KMS-11 (cell line): ENCODE data around the gene BUB3.

Source experiments
- H2AFZ ChIP-seq: fragments of 200-600 bp; sonication (generic); 2 replicates; pipeline ENCODE4 v1.6.1; 2016; ENCODE audit warnings: antibody characterized with exemption, mixed run types, low read depth
- H3K27ac ChIP-seq: fragments of 200-600 bp; sonication (generic); 2 replicates; pipeline ENCODE4 v1.6.1; 2016; ENCODE audit warnings: mild to moderate bottlenecking, mixed run types
- H3K27me3 ChIP-seq: fragments of 200-600 bp; sonication (generic); 2 replicates; pipeline ENCODE4 v1.6.1; 2017; ENCODE audit warnings: mild to moderate bottlenecking, low read depth, mixed run types, moderate library complexity; ENCODE audit not compliant: insufficient read depth
- H3K36me3 ChIP-seq: fragments of 200-600 bp; sonication (generic); 2 replicates; pipeline ENCODE4 v1.6.1; 2017; ENCODE audit warnings: mild to moderate bottlenecking, mixed run types; ENCODE audit not compliant: insufficient read depth
- H3K4me1 ChIP-seq: fragments of 200-600 bp; sonication (generic); 2 replicates; pipeline ENCODE4 v1.6.1; 2016; ENCODE audit warnings: mild to moderate bottlenecking, low read depth, mixed run types; ENCODE audit not compliant: poor library complexity, severe bottlenecking
- H3K4me2 ChIP-seq: fragments of 200-600 bp; sonication (generic); 2 replicates; pipeline ENCODE4 v1.7.0; 2016; ENCODE audit warnings: mild to moderate bottlenecking, mixed run types
- H3K4me3 ChIP-seq: fragments of 200-600 bp; sonication (generic); IDR thresholded peaks from 2 replicates; pipeline ENCODE4 v1.6.1; 2017; ENCODE audit warnings: low read depth, low read length, mixed read lengths; ENCODE audit not compliant: insufficient read depth
- H3K79me2 ChIP-seq: fragments of 200-600 bp; sonication (generic); 2 replicates; pipeline ENCODE4 v1.6.1; 2016; ENCODE audit warnings: low read depth, mixed run types; ENCODE audit not compliant: insufficient read depth
- H3K9ac ChIP-seq: fragments of 200-600 bp; sonication (generic); 2 replicates; pipeline ENCODE4 v1.6.1; 2016; ENCODE audit warnings: mild to moderate bottlenecking, mixed run types
- H4K20me1 ChIP-seq: fragments of 200-600 bp; sonication (generic); 2 replicates; pipeline ENCODE4 v1.6.1; 2016; ENCODE audit warnings: mild to moderate bottlenecking, mixed run types; ENCODE audit not compliant: insufficient read depth
- CTCF ChIP-seq: fragments of 200-600 bp; sonication (generic); conservative IDR thresholded peaks from 2 replicates; pipeline ENCODE4 v1.6.1; 2017; ENCODE audit warnings: low read depth, mild to moderate bottlenecking, antibody characterized with exemption, low read length, moderate library complexity, mixed read lengths

The BUB3 gene

GRCh38 chr10:123194056-123194455, 39.9 kb downstream of the BUB3 start:
- Histone ChIP-seq H2AFZ (no peak overlapping the region), H3K27ac (no peak overlapping the region), H3K4me1 (no peaks in the 10 kb centered on the region), H4K20me1 (no peaks in the 10 kb centered on the region), H3K79me2 (no peaks in the 10 kb centered on the region), H3K27me3 (no peaks in the 10 kb centered on the region), H3K36me3 (no peaks in the 10 kb centered on the region), H3K9ac (no peak overlapping the region), H3K4me3 (no peak overlapping the region), H3K4me2 (no peak overlapping the region)
- no peak for TF ChIP-seq CTCF

- H4K20me1 ChIP-seq, result no peaks in the 10 kb centered on the region
- H2AFZ ChIP-seq, result no peak overlapping the region
- H3K9ac ChIP-seq, result no peak overlapping the region
- H3K4me3 ChIP-seq, result no peak overlapping the region
- H3K27ac ChIP-seq, result no peak overlapping the region
- no peak for TF ChIP-seq CTCF
- no peaks in the 10 kb centered on the region for H3K27me3 ChIP-seq
- no peaks in the 10 kb centered on the region for H3K4me1 ChIP-seq
- no peaks in the 10 kb centered on the region for H3K36me3 ChIP-seq
- no peak overlapping the region for H3K4me2 ChIP-seq
- H3K79me2 ChIP-seq, result no peaks in the 10 kb centered on the region
These were observed 46.3 kb downstream of the BUB3 start for GRCh38 chr10:123200531-123200930.

GRCh38 chr10:123202506-123202905, 48.3 kb downstream of the BUB3 start:
- H4K20me1 ChIP-seq, result no peaks in the 10 kb centered on the region
- H3K79me2 ChIP-seq, result no peaks in the 10 kb centered on the region
- H3K4me3 ChIP-seq, result no peak overlapping the region
- H2AFZ ChIP-seq, result no peak overlapping the region
- no peak overlapping the region for H3K27ac ChIP-seq
- H3K9ac ChIP-seq, result no peak overlapping the region
- H3K4me1 ChIP-seq, result no peaks in the 10 kb centered on the region
- no peaks in the 10 kb centered on the region for H3K36me3 ChIP-seq
- H3K4me2 ChIP-seq, result no peak overlapping the region
- no peaks in the 10 kb centered on the region for H3K27me3 ChIP-seq
- TF ChIP-seq CTCF, result no peak

- no peak for TF ChIP-seq CTCF
- no peak overlapping the region for H3K4me2 ChIP-seq
- no peaks in the 10 kb centered on the region for H4K20me1 ChIP-seq
- H3K9ac ChIP-seq, result no peak overlapping the region
- no peaks in the 10 kb centered on the region for H3K79me2 ChIP-seq
- no peak overlapping the region for H2AFZ ChIP-seq
- no peak overlapping the region for H3K27ac ChIP-seq
- H3K27me3 ChIP-seq, result no peaks in the 10 kb centered on the region
- no peaks in the 10 kb centered on the region for H3K36me3 ChIP-seq
- no peak overlapping the region for H3K4me3 ChIP-seq
- H3K4me1 ChIP-seq, result no peaks in the 10 kb centered on the region
These were observed 49.4 kb downstream of the BUB3 start for GRCh38 chr10:123203393-123204126.
